Glutamatergic neuron (in vitro differentiated cells): Measurements from ENCODE around the gene ITPRID1. TPM values are rescaled to one million over a fixed set of nuclear protein-coding genes. Genes with fewer than 3 reads are reported as not detected.
"Not testable (repeated sequence)": the region's sequence is repeated elsewhere in the genome, so short reads cannot be mapped to it uniquely, and the experiment has no call there.

ENCODE experiments used
- DNase-seq: peaks from one replicate; pipeline ENCODE4 v3.0.0; 2022
- H3K27ac Mint-ChIP-seq: one replicate; pipeline ENCODE4 v1.8.0; 2020; ENCODE audit warnings: mild to moderate bottlenecking, mixed read lengths, inconsistent platforms; ENCODE audit not compliant: unreplicated experiment
- H3K27me3 Mint-ChIP-seq: one replicate; pipeline ENCODE4 v1.8.0; 2020; ENCODE audit warnings: mild to moderate bottlenecking, moderate library complexity, mixed read lengths, inconsistent platforms; ENCODE audit not compliant: unreplicated experiment
- H3K36me3 Mint-ChIP-seq: one replicate; pipeline ENCODE4 v1.8.0; 2020; ENCODE audit warnings: mild to moderate bottlenecking, mixed read lengths, inconsistent platforms; ENCODE audit not compliant: unreplicated experiment
- H3K4me1 Mint-ChIP-seq: one replicate; pipeline ENCODE4 v1.8.0; 2020; ENCODE audit warnings: mild to moderate bottlenecking, low read depth, mixed read lengths, inconsistent platforms; ENCODE audit not compliant: unreplicated experiment
- H3K4me3 Mint-ChIP-seq: one replicate; pipeline ENCODE4 v1.8.0; 2020; ENCODE audit warnings: mild to moderate bottlenecking, mixed read lengths, inconsistent platforms; ENCODE audit not compliant: unreplicated experiment
- H3K9me3 Mint-ChIP-seq: one replicate; pipeline ENCODE4 v1.8.0; 2020; ENCODE audit warnings: mild to moderate bottlenecking, moderate library complexity, mixed read lengths, inconsistent platforms; ENCODE audit not compliant: unreplicated experiment
- CTCF ChIP-seq: fragments of 200-600 bp; sonication (generic); IDR thresholded peaks from one replicate; pipeline ENCODE4 v1.5.0; 2021; ENCODE audit not compliant: partially characterized antibody, unreplicated experiment
- total RNA-seq: library from RNA; stranded (reverse); fragmentation: NEBNext Ultra II Directional; extraction: Animal tissue kit (Norgen Biotek cat#: 25700); gene quantifications from one replicate; pipeline ENCODE4 v1.2.1, GENCODE V29; 2021; ENCODE audit not compliant: unreplicated experiment

Gene ITPRID1
- total RNA-seq, 1 donor from 2014 or later, result not detected

GRCh38 chr7:31526864-31527263 lies 13.0 kb downstream of the ITPRID1 start:
- Mint-ChIP-seq H3K36me3 (no peaks in the 10 kb centered on the region), H3K4me1 (no peaks in the 10 kb centered on the region), H3K4me3 (no peak overlapping the region), H3K27ac (no peak overlapping the region), H3K27me3 (no peaks in the 10 kb centered on the region), H3K9me3 (no peaks in the 10 kb centered on the region)
- DNase-seq, result no peak
- TF ChIP-seq CTCF, result no peak

GRCh38 chr7:31529103-31529502 lies 15.2 kb downstream of the ITPRID1 start:
- no peaks in the 10 kb centered on the region for H3K4me1 Mint-ChIP-seq
- H3K27me3 Mint-ChIP-seq, result no peaks in the 10 kb centered on the region
- H3K27ac Mint-ChIP-seq, result no peak overlapping the region
- no peak for TF ChIP-seq CTCF
- H3K4me3 Mint-ChIP-seq, result no peak overlapping the region
- no peaks in the 10 kb centered on the region for H3K9me3 Mint-ChIP-seq
- no peak for DNase-seq
- no peaks in the 10 kb centered on the region for H3K36me3 Mint-ChIP-seq

GRCh38 chr7:31540651-31541185 lies 26.8 kb downstream of the ITPRID1 start:
- not testable (repeated sequence) for H3K4me3 Mint-ChIP-seq, H3K36me3 Mint-ChIP-seq, H3K4me1 Mint-ChIP-seq, H3K27ac Mint-ChIP-seq, DNase-seq, H3K9me3 Mint-ChIP-seq, H3K27me3 Mint-ChIP-seq

- Mint-ChIP-seq H3K9me3 (no peaks in the 10 kb centered on the region), H3K27me3 (peaks cover 2% of the 10 kb centered on the region), H3K27ac (no peak overlapping the region), H3K36me3 (no peaks in the 10 kb centered on the region), H3K4me1 (no peaks in the 10 kb centered on the region), H3K4me3 (no peak overlapping the region)
- DNase-seq, result no peak
- TF ChIP-seq CTCF, result no peak
Measured at GRCh38 chr7:31545549-31545948, 31.7 kb downstream of the ITPRID1 start.

- no peak for DNase-seq
- Mint-ChIP-seq H3K4me1 (no peaks in the 10 kb centered on the region), H3K9me3 (no peaks in the 10 kb centered on the region), H3K27ac (no peak overlapping the region), H3K36me3 (no peaks in the 10 kb centered on the region), H3K27me3 (peaks cover 2% of the 10 kb centered on the region), H3K4me3 (no peak overlapping the region)
- TF ChIP-seq CTCF, result no peak
Measured at GRCh38 chr7:31549611-31550010, 35.7 kb downstream of the ITPRID1 start.
